ENCODE measurements around the gene NUTM1. TPM values are rescaled to one million over a fixed set of nuclear protein-coding genes. Genes with fewer than 3 reads are reported as not detected.

The NUTM1 gene, protein sequence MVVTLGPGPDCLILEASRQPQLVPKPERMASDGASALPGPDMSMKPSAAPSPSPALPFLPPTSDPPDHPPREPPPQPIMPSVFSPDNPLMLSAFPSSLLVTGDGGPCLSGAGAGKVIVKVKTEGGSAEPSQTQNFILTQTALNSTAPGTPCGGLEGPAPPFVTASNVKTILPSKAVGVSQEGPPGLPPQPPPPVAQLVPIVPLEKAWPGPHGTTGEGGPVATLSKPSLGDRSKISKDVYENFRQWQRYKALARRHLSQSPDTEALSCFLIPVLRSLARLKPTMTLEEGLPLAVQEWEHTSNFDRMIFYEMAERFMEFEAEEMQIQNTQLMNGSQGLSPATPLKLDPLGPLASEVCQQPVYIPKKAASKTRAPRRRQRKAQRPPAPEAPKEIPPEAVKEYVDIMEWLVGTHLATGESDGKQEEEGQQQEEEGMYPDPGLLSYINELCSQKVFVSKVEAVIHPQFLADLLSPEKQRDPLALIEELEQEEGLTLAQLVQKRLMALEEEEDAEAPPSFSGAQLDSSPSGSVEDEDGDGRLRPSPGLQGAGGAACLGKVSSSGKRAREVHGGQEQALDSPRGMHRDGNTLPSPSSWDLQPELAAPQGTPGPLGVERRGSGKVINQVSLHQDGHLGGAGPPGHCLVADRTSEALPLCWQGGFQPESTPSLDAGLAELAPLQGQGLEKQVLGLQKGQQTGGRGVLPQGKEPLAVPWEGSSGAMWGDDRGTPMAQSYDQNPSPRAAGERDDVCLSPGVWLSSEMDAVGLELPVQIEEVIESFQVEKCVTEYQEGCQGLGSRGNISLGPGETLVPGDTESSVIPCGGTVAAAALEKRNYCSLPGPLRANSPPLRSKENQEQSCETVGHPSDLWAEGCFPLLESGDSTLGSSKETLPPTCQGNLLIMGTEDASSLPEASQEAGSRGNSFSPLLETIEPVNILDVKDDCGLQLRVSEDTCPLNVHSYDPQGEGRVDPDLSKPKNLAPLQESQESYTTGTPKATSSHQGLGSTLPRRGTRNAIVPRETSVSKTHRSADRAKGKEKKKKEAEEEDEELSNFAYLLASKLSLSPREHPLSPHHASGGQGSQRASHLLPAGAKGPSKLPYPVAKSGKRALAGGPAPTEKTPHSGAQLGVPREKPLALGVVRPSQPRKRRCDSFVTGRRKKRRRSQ
- not detected in 2 replicates for total RNA-seq (2014; rRNA removed; shearing (Covaris generic))

DNA sequence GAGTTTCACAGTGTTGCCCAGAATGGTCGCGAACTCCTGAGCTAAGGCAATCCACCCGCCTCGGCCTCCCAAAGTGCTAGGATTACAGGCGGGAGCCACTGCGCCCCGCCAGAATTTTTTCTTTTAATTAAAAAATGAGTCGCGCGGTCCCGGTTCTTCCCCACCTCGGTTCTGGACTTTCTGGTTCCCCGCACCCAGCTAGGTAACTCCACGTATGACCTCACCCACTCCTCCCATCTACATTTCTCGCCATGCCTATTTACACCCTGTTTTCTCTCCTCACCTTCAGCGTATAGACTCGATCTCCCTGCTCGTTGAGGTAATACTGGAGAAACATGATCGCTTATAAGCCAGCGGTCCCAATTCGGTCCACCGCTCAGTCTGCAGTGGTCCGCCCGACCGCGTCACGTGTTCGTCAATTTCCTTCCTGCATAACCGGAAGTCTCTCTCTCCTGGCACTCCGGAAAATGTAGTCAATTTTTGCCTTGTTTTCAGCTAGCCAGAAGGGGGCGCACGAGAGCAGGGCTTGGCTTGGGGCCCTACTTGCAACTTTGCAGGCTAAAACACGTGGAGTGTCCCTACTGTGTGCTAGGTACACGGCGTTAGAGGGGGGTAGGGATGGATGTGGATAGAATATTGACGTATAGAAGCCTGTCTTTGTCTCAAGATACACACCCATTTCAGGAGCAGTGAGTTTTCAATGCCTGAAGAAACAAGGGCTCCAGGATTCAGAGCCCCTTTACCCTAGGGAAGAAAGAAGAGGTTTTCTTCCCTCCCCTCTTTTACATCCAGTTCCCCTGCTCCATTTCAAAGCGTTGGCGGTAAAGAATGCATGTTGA lies at the start of gene NUTM1, which contains the start of gene NOP10:
Gene NUTM1, plus strand, starts transcription at position 579 of the 839 bp plus-strand sequence. CDS start 382 bp downstream, outside the sequence.
Gene NOP10, minus strand, starts transcription at position 400 of the 839 bp plus-strand sequence. Its CDS starts 63 bp downstream, at position 337.
- in situ Hi-C loops (cut with HindIII; ENCODE audit: low sequenced_read_pairs): no loop called here
- peak; percentile 93 for DNase-seq (ENCODE audit: low spot score)

DNA sequence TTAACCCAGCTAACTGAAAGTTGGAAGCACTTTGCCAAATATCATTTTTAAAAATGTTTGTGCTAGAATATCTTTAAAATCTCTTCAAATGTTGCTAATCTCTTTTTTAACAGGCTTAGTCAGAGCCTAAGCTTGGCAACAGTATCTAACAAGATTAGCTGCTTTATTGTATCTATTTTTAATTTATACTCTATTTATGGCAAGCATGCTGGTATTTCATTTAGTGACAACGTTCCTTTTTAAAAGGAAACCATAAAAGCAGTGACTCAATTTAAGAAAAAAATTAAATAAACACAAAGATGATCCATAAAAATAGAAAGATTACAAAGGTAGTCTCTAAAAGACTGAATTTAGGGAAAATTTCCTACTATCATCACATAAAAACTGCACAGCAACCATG lies 46.1 kb upstream of the NUTM1 start:
- no peak for DNase-seq (ENCODE audit: low spot score)
- in situ Hi-C loops (cut with HindIII; ENCODE audit: low sequenced_read_pairs): no loop called here

DNA sequence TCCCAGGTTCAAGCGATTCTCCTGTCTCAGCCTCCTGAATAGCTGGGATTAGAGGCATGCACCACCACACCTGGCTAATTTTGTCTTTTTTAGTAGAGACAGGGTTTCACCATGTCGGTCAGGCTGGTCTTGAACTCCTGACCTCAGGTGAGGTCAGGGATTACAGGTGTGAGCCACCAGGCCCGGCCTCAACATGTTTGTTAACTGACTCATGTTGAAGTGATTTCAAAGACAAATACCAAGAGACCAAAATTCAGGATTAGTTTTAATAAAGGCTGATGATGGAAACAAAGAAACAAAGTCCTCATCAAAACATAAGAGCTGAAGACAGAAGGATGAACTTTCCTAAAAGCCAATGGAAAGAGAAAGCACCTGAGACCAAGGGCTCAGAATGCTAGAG lies 42.1 kb upstream of the NUTM1 start:
- DNase-seq (ENCODE audit: low spot score): no peak
- in situ Hi-C loops (cut with HindIII; ENCODE audit: low sequenced_read_pairs): no loop called here

DNA sequence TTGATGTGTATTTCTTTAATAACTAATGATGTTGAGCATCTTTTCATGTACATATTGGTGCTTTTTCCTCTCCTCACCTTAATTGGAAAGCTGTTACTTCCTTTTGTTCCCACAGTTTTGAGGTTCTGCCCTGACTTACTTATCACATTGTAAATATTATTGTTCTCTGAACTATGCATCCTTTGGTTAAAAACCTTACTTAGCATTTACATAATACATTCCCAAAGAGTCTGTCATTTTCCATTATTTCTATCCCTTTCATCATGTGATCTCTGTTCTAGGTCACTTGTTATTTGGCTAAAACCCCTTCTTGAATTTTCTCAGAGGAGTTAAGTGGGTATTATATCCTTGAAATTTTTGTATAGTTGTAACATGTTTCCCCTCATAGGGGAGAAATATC lies 38.5 kb upstream of the NUTM1 start:
- in situ Hi-C loops (cut with HindIII; ENCODE audit: low sequenced_read_pairs): no loop called here
- DNase-seq (ENCODE audit: low spot score): no peak

DNA sequence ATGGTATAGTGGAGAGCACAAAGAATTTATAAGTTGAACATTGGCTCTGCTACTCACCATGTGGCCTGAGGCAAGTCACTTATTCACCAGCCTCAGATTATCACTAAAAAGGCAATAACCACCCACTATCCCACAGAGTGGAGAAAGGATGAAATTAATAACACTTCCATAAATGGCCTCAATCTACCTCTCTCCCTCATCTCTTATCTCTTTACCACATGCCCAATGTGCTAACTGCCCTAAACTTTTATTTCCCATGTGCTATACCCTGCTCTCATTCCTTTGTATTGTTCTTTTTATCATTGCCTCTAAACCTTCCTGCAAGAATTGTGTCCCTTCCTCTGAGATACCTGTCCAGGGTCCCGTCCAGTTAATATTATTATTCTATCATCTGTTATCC lies 31.6 kb upstream of the NUTM1 start:
- DNase-seq (ENCODE audit: low spot score): no peak
- in situ Hi-C loops (cut with HindIII; ENCODE audit: low sequenced_read_pairs): no loop called here

DNA sequence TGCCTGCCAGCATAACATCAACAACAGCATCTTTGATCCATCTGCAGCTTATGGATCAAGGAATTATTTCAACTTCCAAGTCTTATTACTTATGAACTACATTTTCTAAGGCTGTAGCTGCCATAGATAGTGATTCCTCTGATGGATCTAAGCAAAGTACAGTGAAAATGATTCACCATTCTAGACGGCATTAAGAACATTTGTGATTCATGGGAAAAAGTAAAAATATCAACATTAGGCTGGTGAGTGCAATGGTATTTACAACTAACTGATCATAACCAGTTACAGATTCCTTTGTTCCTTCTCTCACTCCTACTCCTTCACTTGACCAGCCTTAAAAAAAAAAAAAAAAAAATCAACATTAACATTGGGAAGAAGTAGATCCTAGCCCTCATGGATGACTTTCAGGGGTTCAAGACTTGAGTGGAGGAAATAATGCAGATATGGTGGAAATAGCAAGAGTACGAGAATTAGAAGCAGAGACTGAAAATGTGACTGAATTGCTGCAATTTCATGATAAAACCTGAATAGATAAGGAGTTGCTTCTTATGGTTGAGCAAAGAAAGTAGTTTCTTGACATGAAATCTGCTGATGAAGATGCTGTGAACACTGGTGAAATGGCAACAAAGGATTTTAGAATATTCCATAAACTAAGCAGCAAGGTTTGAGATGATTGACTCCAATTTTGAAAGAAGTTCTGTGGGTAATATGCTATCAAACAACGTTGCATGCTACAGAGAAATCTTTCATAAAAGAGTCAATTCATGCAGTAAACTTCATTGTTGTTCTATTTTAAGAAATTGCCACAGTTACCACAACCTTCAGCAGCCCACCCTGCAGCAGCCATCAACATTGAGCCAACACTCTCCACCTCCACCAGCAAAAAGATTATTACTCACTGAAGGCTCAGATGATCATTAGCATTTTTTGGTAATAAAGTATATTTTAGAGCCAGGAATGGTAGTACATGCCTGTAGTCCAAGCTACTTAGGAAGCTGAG lies 28.3 kb upstream of the NUTM1 start:
- DNase-seq (ENCODE audit: low spot score): no peak
- in situ Hi-C loops (cut with HindIII; ENCODE audit: low sequenced_read_pairs): no loop called here

DNA sequence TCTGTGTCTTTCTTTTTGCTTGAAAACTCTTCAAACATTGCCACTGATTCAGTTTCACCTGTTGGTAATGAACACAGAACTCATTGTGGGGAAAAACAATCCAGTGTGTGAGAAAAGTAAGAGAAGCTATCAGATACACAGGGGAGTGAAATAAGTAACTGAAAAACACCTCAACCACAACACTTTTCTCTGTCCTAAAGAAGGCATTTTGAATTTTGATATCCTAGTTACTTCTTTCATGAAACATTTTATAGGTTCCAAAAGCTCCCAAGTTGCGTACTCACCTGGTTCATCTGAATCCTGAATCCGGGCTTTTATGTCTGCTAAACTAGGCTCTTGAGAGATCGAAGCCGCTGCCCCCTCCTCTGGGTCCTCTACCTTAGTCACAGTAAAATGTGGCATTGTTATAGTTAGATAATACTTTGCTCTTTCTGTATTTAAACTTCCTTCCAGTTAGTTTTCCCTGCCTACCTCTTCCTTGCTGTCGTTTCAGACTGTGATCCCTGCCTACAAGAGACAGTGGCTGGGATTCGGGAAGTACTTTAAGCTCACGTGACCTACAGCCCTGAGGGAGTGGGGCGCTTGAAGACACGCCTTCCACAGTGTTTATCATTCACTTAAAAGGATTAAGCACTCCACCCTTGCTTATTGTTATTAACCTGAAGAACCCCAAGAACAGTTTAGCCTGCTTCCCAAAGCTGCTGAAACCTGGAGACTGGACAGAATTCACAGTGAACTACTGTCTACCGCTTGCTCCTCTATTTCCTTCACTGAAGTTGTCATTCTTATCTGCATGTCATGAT lies 24.6 kb upstream of the NUTM1 start:
- in situ Hi-C loops (cut with HindIII; ENCODE audit: low sequenced_read_pairs): no loop called here
- no peak for DNase-seq (ENCODE audit: low spot score)

DNA sequence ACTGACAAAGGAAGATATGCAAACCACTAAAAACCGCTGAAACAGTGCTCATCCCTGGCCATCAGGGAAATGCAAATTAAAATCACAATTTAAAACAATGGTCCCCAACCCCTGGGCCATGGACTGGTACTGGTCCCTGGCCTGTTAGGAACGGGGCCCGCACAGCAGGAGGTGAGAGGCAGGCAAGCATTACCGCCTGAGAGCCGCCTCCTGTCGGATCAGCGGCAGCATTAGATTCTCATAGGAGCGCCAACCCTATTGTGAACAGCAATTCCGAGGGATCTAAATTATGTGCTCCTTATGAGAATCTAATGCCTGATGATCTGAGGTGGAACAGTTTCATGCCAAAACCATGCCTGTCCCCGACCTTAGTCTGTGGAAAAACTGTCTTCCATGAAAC lies 19.9 kb upstream of the NUTM1 start:
- in situ Hi-C loops (cut with HindIII; ENCODE audit: low sequenced_read_pairs): no loop called here
- DNase-seq (ENCODE audit: low spot score): no peak

DNA sequence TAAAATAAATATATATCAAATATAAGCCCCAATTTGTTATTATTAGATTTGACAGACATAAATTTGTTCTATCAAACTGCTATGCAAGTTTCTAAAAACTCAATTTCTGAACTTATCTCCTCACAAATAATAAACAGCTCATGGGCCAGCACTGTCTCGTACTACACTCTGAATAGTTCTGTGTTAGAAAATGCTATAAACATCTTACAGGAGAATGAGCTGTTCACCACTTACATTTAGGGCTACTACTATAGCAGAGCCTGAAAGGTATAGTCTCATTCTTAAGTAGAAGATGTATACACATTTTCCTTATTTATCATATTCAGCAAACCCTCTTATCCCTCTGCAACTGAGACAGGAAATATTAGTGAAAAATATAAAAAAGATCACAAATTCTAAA lies 18.2 kb upstream of the NUTM1 start:
- DNase-seq (ENCODE audit: low spot score): no peak
- in situ Hi-C loops (cut with HindIII; ENCODE audit: low sequenced_read_pairs): no loop called here

DNA sequence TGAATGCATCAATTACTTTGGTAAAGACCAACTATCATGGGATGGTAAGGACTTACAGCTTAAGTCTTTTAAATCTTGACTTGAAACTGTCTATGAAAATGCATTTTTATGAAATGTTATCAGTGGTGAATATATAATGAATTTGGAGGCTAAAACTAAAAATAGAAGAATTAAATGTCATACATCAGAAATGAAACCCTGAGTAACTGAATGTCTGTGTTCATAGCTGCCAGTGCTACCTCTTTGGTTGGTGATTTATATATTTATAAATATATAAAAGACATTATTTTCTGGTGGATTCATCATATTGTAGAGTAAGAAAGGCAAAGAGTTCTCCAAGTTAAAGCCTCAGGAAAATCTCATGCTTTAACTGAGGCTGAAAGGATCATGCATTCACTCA lies 17.7 kb upstream of the NUTM1 start:
- DNase-seq (ENCODE audit: low spot score): no peak
- in situ Hi-C loops (cut with HindIII; ENCODE audit: low sequenced_read_pairs): no loop called here

DNA sequence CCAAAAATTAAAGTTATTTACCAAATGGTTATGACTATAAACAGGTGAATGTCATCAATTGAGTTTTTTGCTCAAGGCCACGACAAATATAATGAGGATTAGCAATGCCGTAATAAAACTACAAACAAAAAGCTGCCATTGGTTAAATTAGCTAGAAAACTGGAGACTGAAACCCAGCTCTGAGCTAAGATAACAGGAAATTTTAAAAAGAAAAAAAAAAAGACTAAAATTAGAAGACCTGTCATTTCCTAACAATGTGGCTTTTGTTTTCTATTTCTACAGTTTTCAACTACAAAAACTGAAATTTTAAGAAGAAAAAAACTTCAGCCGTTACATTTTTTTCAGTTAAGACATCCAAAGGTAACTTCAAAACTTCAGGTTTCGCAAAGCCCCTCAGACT lies 15.2 kb upstream of the NUTM1 start:
- DNase-seq (ENCODE audit: low spot score): no peak
- in situ Hi-C loops (cut with HindIII; ENCODE audit: low sequenced_read_pairs): no loop called here

DNA sequence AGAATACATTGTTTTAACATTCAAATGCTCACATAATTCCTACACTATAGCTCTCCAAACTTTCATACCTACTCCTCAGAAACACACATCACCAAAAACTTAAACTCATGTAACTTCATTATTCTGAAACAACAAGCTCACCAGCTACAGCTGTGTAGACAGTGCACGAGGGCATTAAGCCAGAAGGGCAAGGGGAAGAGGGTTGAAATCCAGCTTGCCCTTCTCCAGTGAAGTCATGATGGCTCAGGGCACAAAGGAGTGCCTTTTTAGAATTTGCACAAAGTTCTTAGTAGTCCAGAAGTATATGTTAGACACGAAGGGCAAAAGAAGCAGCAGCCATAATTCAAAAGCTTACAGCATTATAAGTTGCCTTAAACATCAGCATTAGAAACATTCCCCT lies 14.1 kb upstream of the NUTM1 start:
- DNase-seq (ENCODE audit: low spot score): no peak
- in situ Hi-C loops (cut with HindIII; ENCODE audit: low sequenced_read_pairs): no loop called here

DNA sequence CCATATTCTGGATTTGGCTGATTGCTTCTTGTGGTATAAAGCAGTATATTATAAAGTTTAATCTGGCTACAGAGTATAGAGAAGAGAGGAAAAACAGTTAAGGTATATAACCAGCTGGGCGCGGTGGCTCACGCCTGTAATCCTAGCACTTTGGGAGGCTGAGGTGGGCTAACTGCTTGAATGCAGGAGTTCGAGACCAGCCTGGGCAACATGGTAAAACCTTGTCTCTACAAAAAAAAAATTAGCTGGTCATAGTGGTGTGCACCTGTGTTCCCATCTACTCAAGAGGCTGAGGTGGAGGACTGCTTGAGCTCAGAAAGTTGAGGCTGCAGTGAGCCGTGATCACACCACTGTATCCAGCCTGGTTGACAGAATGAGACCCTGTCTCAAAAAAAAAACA lies 12.8 kb upstream of the NUTM1 start:
- DNase-seq (ENCODE audit: low spot score): no peak
- in situ Hi-C loops (cut with HindIII; ENCODE audit: low sequenced_read_pairs): no loop called here

DNA sequence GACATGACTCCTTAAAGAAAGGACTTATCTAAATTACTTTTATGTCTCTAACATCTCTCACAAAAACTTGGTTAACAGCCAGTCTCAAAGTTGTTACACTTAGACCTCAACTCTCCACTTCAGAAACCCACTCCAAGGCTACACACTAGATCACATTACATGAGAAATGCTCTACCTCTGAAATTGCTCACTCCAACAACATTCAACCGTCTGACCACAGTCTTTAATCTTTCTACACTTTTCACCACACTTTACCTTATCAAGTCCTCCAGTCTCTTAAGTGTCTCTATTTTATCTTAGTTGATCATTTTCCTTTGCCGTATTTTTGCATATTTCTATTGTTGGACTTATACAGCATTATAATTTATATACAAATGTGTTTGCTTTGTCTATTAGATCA lies 11.3 kb upstream of the NUTM1 start:
- in situ Hi-C loops (cut with HindIII; ENCODE audit: low sequenced_read_pairs): no loop called here
- no peak for DNase-seq (ENCODE audit: low spot score)

DNA sequence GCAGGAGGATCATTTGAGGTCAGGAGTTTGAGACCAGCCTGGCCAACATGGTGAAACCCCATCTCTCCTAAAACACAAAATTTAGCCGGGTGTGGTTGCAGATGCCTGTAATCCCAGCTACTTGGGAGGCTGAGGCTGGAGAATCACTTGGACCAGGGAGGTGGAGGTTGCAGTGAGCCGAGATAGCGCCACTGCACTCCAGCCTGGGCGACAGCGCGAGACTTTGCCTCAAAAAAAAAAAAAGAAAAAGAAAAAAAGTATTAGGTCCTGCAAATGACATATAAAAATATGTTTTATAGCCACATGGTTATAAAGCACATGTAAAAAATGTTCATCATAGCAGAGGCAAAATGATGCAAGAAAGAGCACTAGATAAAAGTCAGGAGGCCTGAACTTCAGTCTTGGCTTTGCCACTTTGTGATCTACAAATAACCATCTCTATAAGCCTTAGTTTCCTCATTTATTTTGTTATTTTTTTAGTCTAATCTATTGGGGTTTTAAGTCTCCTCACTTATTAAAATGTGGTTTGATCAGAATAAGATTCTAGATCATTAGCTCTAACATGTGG lies 10.5 kb upstream of the NUTM1 start:
- DNase-seq (ENCODE audit: low spot score): no peak
- in situ Hi-C loops (cut with HindIII; ENCODE audit: low sequenced_read_pairs): no loop called here

DNA sequence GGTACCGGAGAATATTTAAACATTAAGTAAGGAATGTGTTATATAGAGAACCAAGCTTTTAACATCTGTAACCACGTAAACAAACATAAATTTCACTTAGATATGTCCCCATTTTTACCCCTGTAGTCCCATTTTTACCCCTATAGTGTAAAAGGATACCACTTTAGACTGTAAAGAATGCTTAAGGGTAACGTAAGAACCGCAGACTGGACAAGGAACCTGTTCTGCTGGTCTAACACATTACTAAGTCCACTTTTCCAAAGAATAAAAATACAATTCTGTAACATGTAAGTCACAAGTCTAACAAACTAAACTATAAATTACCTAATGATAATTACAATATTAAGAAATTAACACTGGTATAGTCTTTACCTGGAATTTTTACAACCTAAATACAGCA lies 8.4 kb upstream of the NUTM1 start:
- DNase-seq (ENCODE audit: low spot score): no peak
- in situ Hi-C loops (cut with HindIII; ENCODE audit: low sequenced_read_pairs): no loop called here
